OCI-LY1 (cell line): ENCODE data around the gene ARRDC5.

ENCODE experiments used
- CTCF ChIP-seq: fragments of 200-600 bp; sonication (generic), shearing (Covaris generic); IDR thresholded peaks from 2 replicates; pipeline ENCODE4 v1.5.1; 2017; ENCODE audit warnings: mild to moderate bottlenecking, antibody characterized with exemption, low read length, moderate library complexity, mixed read lengths
- EZH2 ChIP-seq: fragments of 200-600 bp; sonication (generic), shearing (Covaris generic); IDR thresholded peaks from 2 replicates; pipeline ENCODE4 v1.8.0; 2017; ENCODE audit warnings: borderline replicate concordance, mixed run types, mild to moderate bottlenecking, antibody characterized with exemption, low read length, moderate library complexity, mixed read lengths

DNA sequence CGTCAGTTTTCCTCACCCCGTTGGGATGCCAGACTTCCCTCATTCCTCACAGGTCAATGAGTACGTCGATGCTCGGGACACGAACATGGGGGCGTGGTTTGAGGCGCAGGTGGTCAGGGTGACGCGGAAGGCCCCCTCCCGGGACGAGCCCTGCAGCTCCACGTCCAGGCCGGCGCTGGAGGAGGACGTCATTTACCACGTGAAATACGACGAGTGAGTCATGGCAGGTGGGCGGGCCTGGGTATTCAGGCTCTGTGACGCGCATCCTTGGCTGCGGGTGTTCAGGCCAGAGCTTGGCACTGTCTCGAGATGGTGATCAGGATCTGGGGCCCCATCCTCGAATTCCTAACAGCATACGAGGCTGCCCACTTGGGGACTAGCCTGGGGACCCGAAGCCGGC is 28.0 kb upstream of the ARRDC5 start:
- TF ChIP-seq CTCF (no peak), EZH2 (no peak)
